ENCODE measurements around the gene RUNX1.

DNA sequence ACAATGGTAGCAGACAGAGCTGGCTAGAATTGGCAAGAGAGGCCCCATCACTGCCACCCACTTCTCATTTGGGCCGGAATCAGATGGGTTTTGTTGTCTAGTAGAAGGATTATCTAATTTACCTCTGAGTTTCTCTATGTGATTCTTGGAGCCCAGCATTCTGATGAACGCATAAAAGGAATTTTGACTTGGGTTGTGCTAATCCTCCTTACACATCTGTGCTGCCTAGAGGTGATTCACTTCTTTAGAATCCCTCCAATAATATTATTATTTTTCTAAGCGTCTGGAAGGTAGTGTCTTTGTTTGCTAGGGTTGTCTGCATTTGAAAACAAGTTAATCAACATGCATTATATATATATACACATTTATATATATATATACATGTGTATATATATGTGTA is 118.1 kb downstream of the RUNX1 start:
- no peak for TF ChIP-seq POLR2A (IDR thresholded peaks at IDR 0.05; ENCODE audit: low read length)
- TF ChIP-seq GATA1 (IDR thresholded peaks at IDR 0.05; ENCODE audit: low read depth, low read length), result no peak

Measured in erythroblast (primary cell).